ENCODE data around the gene NFASC.

NFASC gene

GRCh38 chr1:204974327-204974726, 103.7 kb downstream of the NFASC start:
- DNase-seq (ENCODE audit: low read depth) = no peak
- no peak for TF ChIP-seq CTCF (IDR thresholded peaks at IDR 0.05; ENCODE audit: control insufficient read depth, extremely low read depth, insufficient read depth)
- H3K4me3 ChIP-seq (ENCODE audit: low read depth, low read length) = no peak overlapping the region

GRCh38 chr1:204975021-204975420, 104.4 kb downstream of the NFASC start:
- no peak for TF ChIP-seq CTCF (IDR thresholded peaks at IDR 0.05; ENCODE audit: control insufficient read depth, extremely low read depth, insufficient read depth)
- no peak for DNase-seq (ENCODE audit: low read depth)
- H3K4me3 ChIP-seq (ENCODE audit: low read depth, low read length) = no peak overlapping the region

GRCh38 chr1:204975568-204976235, 105.0 kb downstream of the NFASC start:
- no peak overlapping the region for H3K4me3 ChIP-seq (ENCODE audit: low read depth, low read length)
- no peak for DNase-seq (ENCODE audit: low read depth)
- TF ChIP-seq CTCF (IDR thresholded peaks at IDR 0.05; ENCODE audit: control insufficient read depth, extremely low read depth, insufficient read depth) = peak; percentile 84

GRCh38 chr1:204976646-204977045, 106.0 kb downstream of the NFASC start:
- no peak for DNase-seq (ENCODE audit: low read depth)
- TF ChIP-seq CTCF (IDR thresholded peaks at IDR 0.05; ENCODE audit: control insufficient read depth, extremely low read depth, insufficient read depth) = no peak
- no peak overlapping the region for H3K4me3 ChIP-seq (ENCODE audit: low read depth, low read length)

GRCh38 chr1:204977318-204977717, 106.7 kb downstream of the NFASC start:
- TF ChIP-seq CTCF (IDR thresholded peaks at IDR 0.05; ENCODE audit: control insufficient read depth, extremely low read depth, insufficient read depth) = no peak
- DNase-seq (ENCODE audit: low read depth) = no peak

GRCh38 chr1:204978782-204979181, 108.1 kb downstream of the NFASC start:
- DNase-seq (ENCODE audit: low read depth) = no peak
- TF ChIP-seq CTCF (IDR thresholded peaks at IDR 0.05; ENCODE audit: control insufficient read depth, extremely low read depth, insufficient read depth) = no peak
- no peak overlapping the region for H3K4me3 ChIP-seq (ENCODE audit: low read depth, low read length)

More at GRCh38 chr1:204977318-204977717, 106.7 kb downstream of the NFASC start:
- no peak overlapping the region for H3K4me3 ChIP-seq (ENCODE audit: low read depth, low read length)

GRCh38 chr1:204979306-204979705, 108.6 kb downstream of the NFASC start:
- H3K4me3 ChIP-seq (ENCODE audit: low read depth, low read length) = no peak overlapping the region
- no peak for TF ChIP-seq CTCF (IDR thresholded peaks at IDR 0.05; ENCODE audit: control insufficient read depth, extremely low read depth, insufficient read depth)
- no peak for DNase-seq (ENCODE audit: low read depth)

All from LNCaP clone FGC (cell line).